IgD-negative memory B cell (primary cell): ENCODE data around the gene MYOD1. TPM values are rescaled to one million over a fixed set of nuclear protein-coding genes. Genes with fewer than 3 reads are reported as not detected.
A peak's percentile ranks its signal among the peaks of the same experiment; 100 is the strongest.

ENCODE experiments used
- H3K27ac Mint-ChIP-seq, 3 donors: one replicate each; pipeline ENCODE4 v1.8.0; 2020 to 2022; ENCODE audit warnings: mild to moderate bottlenecking in 3 of 3, mixed read lengths in 3 of 3, moderate library complexity in 1 of 3
- H3K27me3 Mint-ChIP-seq: one replicate; pipeline ENCODE4 v1.8.0; 2021; ENCODE audit warnings: mixed read lengths
- H3K36me3 Mint-ChIP-seq: one replicate; pipeline ENCODE4 v1.8.0; 2020; ENCODE audit warnings: mild to moderate bottlenecking, mixed read lengths
- H3K4me1 Mint-ChIP-seq, 3 donors: one replicate each; pipeline ENCODE4 v1.8.0; 2020 to 2022; ENCODE audit warnings: mixed read lengths in 3 of 3, mild to moderate bottlenecking in 1 of 3
- H3K4me3 Mint-ChIP-seq, 4 donors: one replicate each; pipeline ENCODE4 v1.8.0; 2020 to 2022; ENCODE audit warnings: mild to moderate bottlenecking in 4 of 4, mixed read lengths in 4 of 4, moderate library complexity in 3 of 4
- H3K9me3 Mint-ChIP-seq, 3 donors: one replicate each; pipeline ENCODE4 v1.8.0; 2020 to 2021; ENCODE audit warnings: mixed read lengths in 3 of 3, mild to moderate bottlenecking in 1 of 3
- polyA plus RNA-seq: library from polyadenylated mRNA; unstranded; fragments of 300-500 nt; fragmentation: Illumina TruSeq; gene quantifications from one replicate; pipeline ENCODE4 v1.2.3, GENCODE V29; 2021

MYOD1 gene
- polyA plus RNA-seq, 1 donor from 2014 or later = not detected

GRCh38 chr11:17718510-17718962, 835 bp upstream of the MYOD1 start:
- no peaks in the 10 kb centered on the region for H3K4me1 Mint-ChIP-seq
- no peaks in the 10 kb centered on the region for H3K36me3 Mint-ChIP-seq
- H3K27me3 Mint-ChIP-seq = peaks cover 38% of the 10 kb centered on the region
- H3K9me3 Mint-ChIP-seq = peaks cover 0 to 2% (median 0%) of the 10 kb centered on the region in 3 donors
- peak overlapping the region in 1 of 4 donors; percentile 79 for H3K4me3 Mint-ChIP-seq
- H3K27ac Mint-ChIP-seq = no peak overlapping the region

- Mint-ChIP-seq H3K27me3 (peaks cover 44% of the 10 kb centered on the region), H3K36me3 (no peaks in the 10 kb centered on the region), H3K27ac (peak overlapping the region in 1 of 3 donors; percentile 55), H3K4me3 (no peak overlapping the region), H3K9me3 (peaks cover 0 to 2% (median 0%) of the 10 kb centered on the region in 3 donors), H3K4me1 (no peaks in the 10 kb centered on the region)
Measured at GRCh38 chr11:17719938-17720795, 796 bp downstream of the MYOD1 start.

- no peak overlapping the region for H3K4me3 Mint-ChIP-seq
- no peaks in the 10 kb centered on the region for H3K4me1 Mint-ChIP-seq
- H3K36me3 Mint-ChIP-seq = no peaks in the 10 kb centered on the region
- peak overlapping the region in 1 of 3 donors; percentile 55 for H3K27ac Mint-ChIP-seq
- H3K9me3 Mint-ChIP-seq = peaks cover 0 to 2% (median 0%) of the 10 kb centered on the region in 3 donors
- H3K27me3 Mint-ChIP-seq = peaks cover 47% of the 10 kb centered on the region
Measured at GRCh38 chr11:17720796-17721171, 1.4 kb downstream of the MYOD1 start.

GRCh38 chr11:17721242-17721999, 2.0 kb downstream of the MYOD1 start:
- Mint-ChIP-seq H3K4me1 (no peaks in the 10 kb centered on the region), H3K27ac (no peak overlapping the region), H3K27me3 (peaks cover 47% of the 10 kb centered on the region), H3K4me3 (no peak overlapping the region), H3K9me3 (peaks cover 0 to 2% (median 0%) of the 10 kb centered on the region in 3 donors), H3K36me3 (no peaks in the 10 kb centered on the region)

GRCh38 chr11:17722000-17722643, 2.8 kb downstream of the MYOD1 start:
- no peak overlapping the region for H3K27ac Mint-ChIP-seq
- H3K36me3 Mint-ChIP-seq = no peaks in the 10 kb centered on the region
- no peak overlapping the region for H3K4me3 Mint-ChIP-seq
- peaks cover 0 to 2% (median 0%) of the 10 kb centered on the region in 3 donors for H3K9me3 Mint-ChIP-seq
- H3K4me1 Mint-ChIP-seq = no peaks in the 10 kb centered on the region
- peaks cover 47% of the 10 kb centered on the region for H3K27me3 Mint-ChIP-seq

GRCh38 chr11:17724020-17724908, 4.9 kb downstream of the MYOD1 start:
- no peak overlapping the region for H3K27ac Mint-ChIP-seq
- no peaks in the 10 kb centered on the region for H3K9me3 Mint-ChIP-seq
- H3K36me3 Mint-ChIP-seq = no peaks in the 10 kb centered on the region
- H3K27me3 Mint-ChIP-seq = peaks cover 42% of the 10 kb centered on the region
- H3K4me1 Mint-ChIP-seq = no peaks in the 10 kb centered on the region
- peak overlapping the region in 1 of 4 donors; percentile 50 for H3K4me3 Mint-ChIP-seq

- no peak overlapping the region for H3K4me3 Mint-ChIP-seq
- H3K36me3 Mint-ChIP-seq = no peaks in the 10 kb centered on the region
- no peaks in the 10 kb centered on the region for H3K9me3 Mint-ChIP-seq
- H3K27ac Mint-ChIP-seq = no peak overlapping the region
- H3K27me3 Mint-ChIP-seq = peaks cover 43% of the 10 kb centered on the region
- no peaks in the 10 kb centered on the region for H3K4me1 Mint-ChIP-seq
Measured at GRCh38 chr11:17725174-17725573, 5.8 kb downstream of the MYOD1 start.

- no peak overlapping the region for H3K4me3 Mint-ChIP-seq
- H3K36me3 Mint-ChIP-seq = peaks cover 2% of the 10 kb centered on the region
- H3K4me1 Mint-ChIP-seq = peaks cover 0 to 3% (median 0%) of the 10 kb centered on the region in 3 donors
- peaks cover 30% of the 10 kb centered on the region for H3K27me3 Mint-ChIP-seq
- no peaks in the 10 kb centered on the region for H3K9me3 Mint-ChIP-seq
- no peak overlapping the region for H3K27ac Mint-ChIP-seq
Measured at GRCh38 chr11:17730137-17730536, 10.8 kb downstream of the MYOD1 start.

GRCh38 chr11:17730608-17731462, 11.5 kb downstream of the MYOD1 start:
- H3K36me3 Mint-ChIP-seq = peaks cover 2% of the 10 kb centered on the region
- no peak overlapping the region for H3K27ac Mint-ChIP-seq
- no peak overlapping the region for H3K4me3 Mint-ChIP-seq
- peaks cover 26% of the 10 kb centered on the region for H3K27me3 Mint-ChIP-seq
- no peaks in the 10 kb centered on the region for H3K9me3 Mint-ChIP-seq
- peaks cover 0 to 3% (median 0%) of the 10 kb centered on the region in 3 donors for H3K4me1 Mint-ChIP-seq

- peaks cover 34% of the 10 kb centered on the region for H3K27me3 Mint-ChIP-seq
- peak overlapping the region in 2 of 4 donors; percentile 12 to 63 for H3K4me3 Mint-ChIP-seq
- H3K36me3 Mint-ChIP-seq = peaks cover 2% of the 10 kb centered on the region
- H3K4me1 Mint-ChIP-seq = peaks cover 0 to 4% (median 2%) of the 10 kb centered on the region in 3 donors
- peaks cover 0 to 2% (median 0%) of the 10 kb centered on the region in 3 donors for H3K9me3 Mint-ChIP-seq
- no peak overlapping the region for H3K27ac Mint-ChIP-seq
Measured at GRCh38 chr11:17733261-17733660, 13.9 kb downstream of the MYOD1 start.

GRCh38 chr11:17734418-17734911, 15.1 kb downstream of the MYOD1 start, which contains the start of gene KCNC1:
Gene KCNC1, plus strand, starts transcription at chr11:17734781. Its CDS starts 1,222 bp downstream, at chr11:17736003.
- H3K9me3 Mint-ChIP-seq = peaks cover 0 to 2% (median 0%) of the 10 kb centered on the region in 3 donors
- no peak within 1 kb of the TSS for H3K27ac Mint-ChIP-seq
- H3K4me3 Mint-ChIP-seq = peak within 1 kb of the TSS in 2 of 4 donors; percentile 57 to 77
- peaks cover 0 to 4% (median 2%) of the 10 kb centered on the region in 3 donors for H3K4me1 Mint-ChIP-seq
- H3K36me3 Mint-ChIP-seq = peaks cover 2% of the 10 kb centered on the region
- H3K27me3 Mint-ChIP-seq = peaks cover 32% of the 10 kb centered on the region

- H3K27me3 Mint-ChIP-seq = peaks cover 33% of the 10 kb centered on the region
- H3K27ac Mint-ChIP-seq = no peak overlapping the region
- H3K4me3 Mint-ChIP-seq = peak overlapping the region in 1 of 4 donors; percentile 32
- H3K4me1 Mint-ChIP-seq = peaks cover 0 to 4% (median 2%) of the 10 kb centered on the region in 3 donors
- H3K36me3 Mint-ChIP-seq = peaks cover 2% of the 10 kb centered on the region
- peaks cover 0 to 2% (median 0%) of the 10 kb centered on the region in 3 donors for H3K9me3 Mint-ChIP-seq
Measured at GRCh38 chr11:17734986-17735817, 15.8 kb downstream of the MYOD1 start.
